ENCODE data around the gene DIS3L2.

DIS3L2 gene

GRCh38 chr2:232240906-232241305 lies 279.4 kb downstream of the DIS3L2 start:
- POLR2A ChIA-PET = no interaction called here
- DNase-seq (ENCODE audit: extremely low spot score) = no peak
- no peak for TF ChIP-seq NFRKB (IDR thresholded peaks at IDR 0.05)
- no peak for TF ChIP-seq CTBP1 (IDR thresholded peaks at IDR 0.05; ENCODE audit: borderline replicate concordance)
- no peak for TF ChIP-seq ELF4 (IDR thresholded peaks at IDR 0.05)
- TF ChIP-seq LEF1 (IDR thresholded peaks at IDR 0.05; ENCODE audit: borderline replicate concordance) = no peak
- no peak for TF ChIP-seq L3MBTL2 (conservative IDR thresholded peaks at IDR 0.05)
- TF ChIP-seq ARNT (IDR thresholded peaks at IDR 0.05) = no peak
- no peak for TF ChIP-seq BHLHE40 (IDR thresholded peaks at IDR 0.05; ENCODE audit: borderline replicate concordance)
- TF ChIP-seq PKNOX1 (IDR thresholded peaks at IDR 0.05) = no peak
- TF ChIP-seq FOXM1 (IDR thresholded peaks at IDR 0.05; ENCODE audit: borderline replicate concordance) = no peak
- TF ChIP-seq HDGF (IDR thresholded peaks at IDR 0.05; ENCODE audit: borderline replicate concordance) = no peak
- no peak for TF ChIP-seq FOXK2 (IDR thresholded peaks at IDR 0.05)
- CTCF ChIA-PET = interaction anchor here (0.7 kb wide), 1 partner anchor 85 kb away, joined by 3 read pairs; no protein-coding TSS in a partner anchor

DNA sequence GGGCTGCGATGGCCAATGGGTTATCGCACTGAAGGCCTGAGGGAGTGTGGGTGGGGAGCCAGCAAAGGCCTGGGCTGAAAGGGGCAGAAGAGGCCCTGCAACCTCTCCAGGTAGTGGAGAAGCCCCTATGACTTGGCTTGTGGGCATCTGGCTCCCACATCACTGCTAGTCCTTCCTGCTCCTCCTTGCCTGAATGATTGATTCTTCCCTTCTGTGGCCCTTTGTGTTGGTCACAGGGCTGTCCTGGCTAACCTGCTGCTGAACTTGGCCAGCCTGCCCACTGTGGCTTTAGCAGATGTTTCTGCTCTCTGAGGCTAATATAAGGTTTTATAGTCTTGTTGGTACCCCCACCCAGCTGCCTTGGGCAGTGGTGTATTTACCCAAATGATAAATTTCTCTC lies 280.8 kb downstream of the DIS3L2 start:
- DNase-seq (ENCODE audit: extremely low spot score) = no peak
- ChIA-PET POLR2A (no interaction called here), CTCF (no interaction called here)
- TF ChIP-seq CTBP1 (IDR thresholded peaks at IDR 0.05; ENCODE audit: borderline replicate concordance) = no peak
- no peak for TF ChIP-seq NFRKB (IDR thresholded peaks at IDR 0.05)
- no peak for TF ChIP-seq FOXM1 (IDR thresholded peaks at IDR 0.05; ENCODE audit: borderline replicate concordance)
- TF ChIP-seq SUZ12 (IDR thresholded peaks at IDR 0.05) = no peak
- no peak for TF ChIP-seq ZNF384 (IDR thresholded peaks at IDR 0.05)

DNA sequence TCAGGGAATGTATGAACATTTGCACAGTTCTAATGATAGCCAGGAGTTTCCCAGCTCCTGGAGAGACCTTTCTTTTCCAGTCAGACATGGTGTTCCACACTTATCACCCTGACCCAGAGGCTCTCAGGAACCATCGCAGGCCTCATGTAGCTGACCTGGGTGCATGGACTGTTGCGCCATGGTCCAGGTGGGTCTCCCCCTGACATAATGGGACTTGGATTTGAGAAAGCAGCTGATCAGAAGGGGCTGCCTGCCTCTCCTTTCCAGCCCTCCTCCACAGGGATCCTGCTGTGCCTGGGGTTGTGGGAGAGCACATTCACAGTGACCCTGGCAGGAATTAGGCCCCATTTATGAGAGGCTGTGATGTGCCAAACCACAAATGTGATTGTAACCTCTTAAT lies 283.6 kb downstream of the DIS3L2 start:
- no peak for TF ChIP-seq FOXM1 (IDR thresholded peaks at IDR 0.05; ENCODE audit: borderline replicate concordance)
- TF ChIP-seq SP1 (IDR thresholded peaks at IDR 0.05) = no peak
- no peak for TF ChIP-seq LEF1 (IDR thresholded peaks at IDR 0.05; ENCODE audit: borderline replicate concordance)
- TF ChIP-seq ELF4 (IDR thresholded peaks at IDR 0.05) = no peak
- TF ChIP-seq L3MBTL2 (conservative IDR thresholded peaks at IDR 0.05) = no peak
- TF ChIP-seq HDGF (IDR thresholded peaks at IDR 0.05; ENCODE audit: borderline replicate concordance) = no peak
- TF ChIP-seq BHLHE40 (IDR thresholded peaks at IDR 0.05; ENCODE audit: borderline replicate concordance) = no peak
- no peak for TF ChIP-seq SUZ12 (IDR thresholded peaks at IDR 0.05)
- no peak for TF ChIP-seq TARDBP (IDR thresholded peaks at IDR 0.05)
- TF ChIP-seq FOXA1 (IDR thresholded peaks at IDR 0.05) = no peak
- no peak for TF ChIP-seq ZNF384 (IDR thresholded peaks at IDR 0.05)
- no peak for TF ChIP-seq NFRKB (IDR thresholded peaks at IDR 0.05)
- no peak for TF ChIP-seq FOXK2 (IDR thresholded peaks at IDR 0.05)
- no peak for TF ChIP-seq CTBP1 (IDR thresholded peaks at IDR 0.05; ENCODE audit: borderline replicate concordance)
- TF ChIP-seq PKNOX1 (IDR thresholded peaks at IDR 0.05) = no peak
- ChIA-PET CTCF (no interaction called here), POLR2A (no interaction called here)
- no peak for DNase-seq (ENCODE audit: extremely low spot score)

DNA sequence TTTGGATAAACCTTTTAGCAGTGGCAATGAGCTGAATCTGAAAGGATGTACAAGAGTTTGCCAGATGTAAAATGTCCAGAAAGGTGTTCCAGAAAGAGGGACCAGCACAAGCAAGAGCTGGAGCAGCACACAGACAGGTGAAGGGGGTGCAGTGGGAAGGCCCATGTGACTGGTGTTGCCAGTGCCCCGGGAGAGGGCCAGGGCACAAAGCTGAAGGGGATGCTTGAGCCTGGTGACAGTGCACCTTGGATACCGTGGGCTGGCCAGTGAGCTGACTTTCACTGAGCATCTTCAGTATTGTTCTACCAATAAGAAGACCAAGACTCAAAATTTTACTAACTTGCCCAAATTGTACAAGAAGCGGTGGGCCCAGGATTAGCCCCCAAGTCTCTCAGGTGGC lies 284.7 kb downstream of the DIS3L2 start:
- no peak for TF ChIP-seq ELF4 (IDR thresholded peaks at IDR 0.05)
- TF ChIP-seq SUZ12 (IDR thresholded peaks at IDR 0.05) = no peak
- no peak for TF ChIP-seq L3MBTL2 (conservative IDR thresholded peaks at IDR 0.05)
- TF ChIP-seq ZNF384 (IDR thresholded peaks at IDR 0.05) = no peak
- TF ChIP-seq BHLHE40 (IDR thresholded peaks at IDR 0.05; ENCODE audit: borderline replicate concordance) = no peak
- no peak for TF ChIP-seq NFRKB (IDR thresholded peaks at IDR 0.05)
- TF ChIP-seq FOXM1 (IDR thresholded peaks at IDR 0.05; ENCODE audit: borderline replicate concordance) = no peak
- TF ChIP-seq SP1 (IDR thresholded peaks at IDR 0.05) = no peak
- no peak for TF ChIP-seq PKNOX1 (IDR thresholded peaks at IDR 0.05)
- no peak for TF ChIP-seq FOXA1 (IDR thresholded peaks at IDR 0.05)
- no peak for TF ChIP-seq FOXK2 (IDR thresholded peaks at IDR 0.05)
- TF ChIP-seq ARNT (IDR thresholded peaks at IDR 0.05) = no peak
- TF ChIP-seq CTBP1 (IDR thresholded peaks at IDR 0.05; ENCODE audit: borderline replicate concordance) = no peak
- ChIA-PET POLR2A (no interaction called here), CTCF (no interaction called here)
- no peak for DNase-seq (ENCODE audit: extremely low spot score)

- DNase-seq (ENCODE audit: extremely low spot score) = no peak
- ChIA-PET CTCF (interaction anchor here (0.6 to 0.8 kb wide), 2 partner anchors 25 to 43 kb away, joined by 3 to 4 read pairs; no protein-coding TSS in a partner anchor), POLR2A (no interaction called here)
- TF ChIP-seq FOXM1 (IDR thresholded peaks at IDR 0.05; ENCODE audit: borderline replicate concordance) (no peak), TARDBP (IDR thresholded peaks at IDR 0.05) (no peak), SUZ12 (IDR thresholded peaks at IDR 0.05) (no peak), ZNF384 (IDR thresholded peaks at IDR 0.05) (no peak)
Observed at GRCh38 chr2:232249096-232249495, 287.6 kb downstream of the DIS3L2 start.

DNA sequence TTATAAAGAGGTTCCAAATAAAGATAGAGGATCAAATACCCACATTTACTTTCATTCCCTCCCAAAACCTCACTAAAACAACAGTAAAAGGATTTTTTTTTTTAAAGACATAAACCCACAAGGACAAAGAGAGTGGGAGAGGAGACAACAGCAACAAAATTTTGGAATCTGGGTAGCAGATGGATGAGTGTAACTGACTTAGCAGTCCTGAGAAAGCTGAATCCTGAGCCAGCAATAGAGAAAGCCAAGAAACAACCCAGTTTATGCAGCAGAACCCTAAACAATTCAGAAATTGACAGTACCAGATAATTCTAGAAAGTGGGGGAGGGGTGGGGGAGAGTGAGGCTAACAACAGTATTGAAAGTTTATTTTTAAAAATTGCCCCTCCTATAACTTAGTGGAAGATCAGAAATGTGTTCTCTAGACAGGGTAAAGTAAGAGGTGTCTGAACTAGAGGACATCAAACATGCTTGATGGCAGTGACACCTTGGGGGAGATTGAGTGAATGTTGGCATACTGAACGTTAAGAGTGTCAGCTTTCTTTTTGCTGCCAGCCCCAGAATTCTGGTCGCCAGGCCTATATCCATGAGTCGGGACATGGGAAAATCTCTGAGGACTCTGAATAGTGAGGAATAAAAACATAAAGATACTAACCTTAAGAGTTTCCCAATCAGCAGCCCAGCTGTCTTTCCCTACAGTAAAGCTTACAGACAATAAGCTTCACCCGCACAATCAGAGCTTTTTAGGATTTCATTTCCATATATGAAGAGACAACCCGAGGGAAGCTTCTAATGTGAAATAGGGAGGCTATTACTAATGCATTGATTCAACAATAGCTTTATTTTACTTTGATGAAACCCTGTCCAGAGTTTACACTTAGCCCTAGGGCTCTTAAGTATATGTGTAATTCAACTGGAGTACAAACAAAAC lies 289.0 kb downstream of the DIS3L2 start:
- ChIA-PET CTCF (no interaction called here), POLR2A (no interaction called here)
- TF ChIP-seq FOXK2 (IDR thresholded peaks at IDR 0.05) (no peak), L3MBTL2 (conservative IDR thresholded peaks at IDR 0.05) (no peak), FOXA1 (IDR thresholded peaks at IDR 0.05) (no peak), FOXM1 (IDR thresholded peaks at IDR 0.05; ENCODE audit: borderline replicate concordance) (no peak), ARNT (IDR thresholded peaks at IDR 0.05) (no peak), PKNOX1 (IDR thresholded peaks at IDR 0.05) (no peak), SP1 (IDR thresholded peaks at IDR 0.05) (no peak), HDGF (IDR thresholded peaks at IDR 0.05; ENCODE audit: borderline replicate concordance) (no peak), TARDBP (IDR thresholded peaks at IDR 0.05) (no peak)
- no peak for DNase-seq (ENCODE audit: extremely low spot score)

All from HEK293T (cell line).